ENCODE data around the gene BCL7A. TPM values are rescaled to one million over a fixed set of nuclear protein-coding genes. Genes with fewer than 3 reads are reported as not detected.

The BCL7A gene
- total and polyA plus RNA-seq, 9 of the 15 experiments (the other 6 are each of a cell fraction or from before 2014, with no cell fraction given), result 0.25 to 21.9 (median 14.9) TPM

- Histone ChIP-seq H4K20me1 (replicated peaks; ENCODE audit: control insufficient read depth, insufficient read depth, low read length) (peaks cover 14% of the 10 kb centered on the region; the same call in 1 of the 2 replicates), H3K79me2 (ENCODE audit: control insufficient read depth, insufficient read depth, low read length) (peaks cover 98% of the 10 kb centered on the region), H3K9me3 (replicated peaks; ENCODE audit: control insufficient read depth, insufficient read depth, low read depth, low read length) (no peaks in the 10 kb centered on the region), H3K27me3 (ENCODE audit: control insufficient read depth in 2 of 2, insufficient read depth in 2 of 2, low read length in 2 of 2) (no peaks in the 10 kb centered on the region), H3K4me3 (no peak overlapping the region), H2AFZ (ENCODE audit: low read depth, low read length) (no peak overlapping the region), H3K9me1 (ENCODE audit: control insufficient read depth, insufficient read depth, low read length) (peaks cover 16% of the 10 kb centered on the region), H3K27ac (ENCODE audit: extremely low read depth, low read depth, low read length) (peak overlapping the region; percentile 40), H3K4me2 (ENCODE audit: insufficient read depth, low read length) (peak overlapping the region; percentile 45), H3K36me3 (ENCODE audit: control insufficient read depth, insufficient read depth, low read length) (peaks cover 56% of the 10 kb centered on the region), H3K9ac (ENCODE audit: insufficient read depth in 1 of 2, low read depth in 2 of 2, low read length in 2 of 2) (peak overlapping the region in 1 of 2 experiments; percentile 63; a peak in 1 of 4 replicates), H3K4me1 (replicated peaks in 1 of 2; ENCODE audit: control insufficient read depth in 2 of 2, insufficient read depth in 2 of 2, low read length in 2 of 2) (peaks cover 59 to 76% of the 10 kb centered on the region in 2 experiments)
- ATAC-seq (no peak), DNase-seq (ENCODE audit: extremely low read depth in 1 of 4, low spot score in 3 of 4) (peak in 1 of 4 experiments; percentile 60), FAIRE-seq (no peak)
- CTCF ChIA-PET (ENCODE audit: low intra/inter-chr PET ratio), result no interaction called here
- POLR2A ChIA-PET, result interaction anchor here (0.6 to 4.5 kb wide), 7 partner anchors 8 to 1026 kb away, joined by 3 to 75 read pairs (median 5); no protein-coding TSS in a partner anchor
- intact Hi-C loops (cut with micrococcal nuclease) (no loop called here), in situ Hi-C loops (cut with MboI) (no loop called here)
- WGBS (ENCODE audit: insufficient coverage, low coverage, missing lambda C conversion rate), result 61% methylated on average over 7 of the region's 10 CpGs
- no TSS peak for BruUV-seq (replicated peaks)
- no peak for TF ChIP-seq POU5F1 (IDR thresholded peaks at IDR 0.05; ENCODE audit: borderline replicate concordance, low read depth, low read length, partially characterized antibody)
- peak; percentile 52 for TF ChIP-seq SUPT5H (IDR thresholded peaks at IDR 0.05)
- TF ChIP-seq, protein P1, sequence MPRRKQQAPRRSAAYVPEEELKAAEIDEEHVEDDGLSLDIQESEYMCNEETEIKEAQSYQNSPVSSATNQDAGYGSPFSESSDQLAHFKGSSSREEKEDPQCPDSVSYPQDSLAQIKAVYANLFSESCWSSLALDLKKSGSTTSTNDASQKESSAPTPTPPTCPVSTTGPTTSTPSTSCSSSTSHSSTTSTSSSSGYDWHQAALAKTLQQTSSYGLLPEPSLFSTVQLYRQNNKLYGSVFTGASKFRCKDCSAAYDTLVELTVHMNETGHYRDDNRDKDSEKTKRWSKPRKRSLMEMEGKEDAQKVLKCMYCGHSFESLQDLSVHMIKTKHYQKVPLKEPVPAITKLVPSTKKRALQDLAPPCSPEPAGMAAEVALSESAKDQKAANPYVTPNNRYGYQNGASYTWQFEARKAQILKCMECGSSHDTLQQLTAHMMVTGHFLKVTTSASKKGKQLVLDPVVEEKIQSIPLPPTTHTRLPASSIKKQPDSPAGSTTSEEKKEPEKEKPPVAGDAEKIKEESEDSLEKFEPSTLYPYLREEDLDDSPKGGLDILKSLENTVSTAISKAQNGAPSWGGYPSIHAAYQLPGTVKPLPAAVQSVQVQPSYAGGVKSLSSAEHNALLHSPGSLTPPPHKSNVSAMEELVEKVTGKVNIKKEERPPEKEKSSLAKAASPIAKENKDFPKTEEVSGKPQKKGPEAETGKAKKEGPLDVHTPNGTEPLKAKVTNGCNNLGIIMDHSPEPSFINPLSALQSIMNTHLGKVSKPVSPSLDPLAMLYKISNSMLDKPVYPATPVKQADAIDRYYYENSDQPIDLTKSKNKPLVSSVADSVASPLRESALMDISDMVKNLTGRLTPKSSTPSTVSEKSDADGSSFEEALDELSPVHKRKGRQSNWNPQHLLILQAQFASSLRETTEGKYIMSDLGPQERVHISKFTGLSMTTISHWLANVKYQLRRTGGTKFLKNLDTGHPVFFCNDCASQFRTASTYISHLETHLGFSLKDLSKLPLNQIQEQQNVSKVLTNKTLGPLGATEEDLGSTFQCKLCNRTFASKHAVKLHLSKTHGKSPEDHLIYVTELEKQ (CRISPR knock-in tag; IDR thresholded peaks at IDR 0.05), result no peak
- TF ChIP-seq TOE1 (IDR thresholded peaks at IDR 0.05; ENCODE audit: borderline replicate concordance), result peak; percentile 75; the same call in 1 of the 2 replicates
- TF ChIP-seq TOE1 (CRISPR knock-in tag; IDR thresholded peaks at IDR 0.05; ENCODE audit: borderline replicate concordance, low read depth), result 0 out of 2 replicates have a peak, but pooled peaks have one; percentile 47
- no peak for TF ChIP-seq NCOA1 (IDR thresholded peaks at IDR 0.05; ENCODE audit: low read depth)
- TF ChIP-seq CHD4 (IDR thresholded peaks at IDR 0.05; ENCODE audit: insufficient read depth, insufficient replicate concordance, low read depth, low read length, poor library complexity, severe bottlenecking), result peak; percentile 35
- no peak for TF ChIP-seq SRSF9 (IDR thresholded peaks at IDR 0.05; ENCODE audit: borderline replicate concordance, low read depth, low read length)
- TF ChIP-seq, protein P2, sequence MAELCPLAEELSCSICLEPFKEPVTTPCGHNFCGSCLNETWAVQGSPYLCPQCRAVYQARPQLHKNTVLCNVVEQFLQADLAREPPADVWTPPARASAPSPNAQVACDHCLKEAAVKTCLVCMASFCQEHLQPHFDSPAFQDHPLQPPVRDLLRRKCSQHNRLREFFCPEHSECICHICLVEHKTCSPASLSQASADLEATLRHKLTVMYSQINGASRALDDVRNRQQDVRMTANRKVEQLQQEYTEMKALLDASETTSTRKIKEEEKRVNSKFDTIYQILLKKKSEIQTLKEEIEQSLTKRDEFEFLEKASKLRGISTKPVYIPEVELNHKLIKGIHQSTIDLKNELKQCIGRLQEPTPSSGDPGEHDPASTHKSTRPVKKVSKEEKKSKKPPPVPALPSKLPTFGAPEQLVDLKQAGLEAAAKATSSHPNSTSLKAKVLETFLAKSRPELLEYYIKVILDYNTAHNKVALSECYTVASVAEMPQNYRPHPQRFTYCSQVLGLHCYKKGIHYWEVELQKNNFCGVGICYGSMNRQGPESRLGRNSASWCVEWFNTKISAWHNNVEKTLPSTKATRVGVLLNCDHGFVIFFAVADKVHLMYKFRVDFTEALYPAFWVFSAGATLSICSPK (IDR thresholded peaks at IDR 0.05; ENCODE audit: borderline replicate concordance), result 0 out of 2 replicates have a peak, but pooled peaks have one; percentile 53
- TF ChIP-seq CBX1 (IDR thresholded peaks at IDR 0.05; ENCODE audit: low read depth), result peak; percentile 94
- TF ChIP-seq SRSF7 (optimal IDR thresholded peaks at IDR 0.05; ENCODE audit: low read depth, low read length), result no peak
- no peak for TF ChIP-seq UBTF (IDR thresholded peaks at IDR 0.05; ENCODE audit: borderline replicate concordance in 1 of 2, low read depth in 2 of 2, low read length in 2 of 2)
Observed at GRCh38 chr12:122094735-122095631, 73.3 kb downstream of the BCL7A start.
